MM.1S (cell line): Measurements from ENCODE around the gene ZNF550.

ENCODE experiments used
- DNase-seq: peaks from one replicate; pipeline ENCODE4 v3.0.0-alpha.2; 2015
- H2AFZ ChIP-seq: fragments of 300-600 bp; sonication (generic); 2 replicates; pipeline ENCODE4 v1.6.0; 2016; ENCODE audit warnings: antibody characterized with exemption, low read length
- H3F3A ChIP-seq: fragments of 300-600 bp; sonication (generic); 2 replicates; pipeline ENCODE4 v1.6.1; 2016; ENCODE audit warnings: mild to moderate bottlenecking, antibody characterized with exemption, low read length, moderate library complexity, mixed read lengths; ENCODE audit not compliant: insufficient read depth
- H3K27ac ChIP-seq: fragments of 300-600 bp; sonication (generic); 2 replicates; pipeline ENCODE4 v1.5.1; 2016; ENCODE audit warnings: mild to moderate bottlenecking, low read length
- H3K27me3 ChIP-seq: fragments of 300-600 bp; sonication (generic); replicated peaks from 2 replicates; pipeline ENCODE4 v1.6.0; 2016; ENCODE audit warnings: low read length; ENCODE audit not compliant: insufficient read depth
- H3K36me3 ChIP-seq: fragments of 300-600 bp; sonication (generic); replicated peaks from 2 replicates; pipeline ENCODE4 v1.6.1; 2016; ENCODE audit warnings: mild to moderate bottlenecking, low read length, mixed read lengths; ENCODE audit not compliant: insufficient read depth
- H3K4me1 ChIP-seq: fragments of 300-600 bp; sonication (generic); 2 replicates; pipeline ENCODE4 v1.6.1; 2016; ENCODE audit warnings: low read length, mixed read lengths
- H3K4me2 ChIP-seq: fragments of 300-600 bp; sonication (generic); 2 replicates; pipeline ENCODE4 v1.6.0; 2016; ENCODE audit warnings: low read depth, low read length
- H3K4me3 ChIP-seq: fragments of 300-600 bp; sonication (generic); 2 replicates; pipeline ENCODE4 v1.5.1; 2016; ENCODE audit warnings: low read length, mixed read lengths
- H3K79me2 ChIP-seq: fragments of 300-600 bp; sonication (generic); 2 replicates; pipeline ENCODE4 v1.6.1; 2016; ENCODE audit warnings: mixed run types, low read length, mixed read lengths
- H3K9ac ChIP-seq: fragments of 300-600 bp; sonication (generic); 2 replicates; pipeline ENCODE4 v1.6.1; 2016; ENCODE audit warnings: low read length, mixed read lengths
- H3K9me2 ChIP-seq: fragments of 300-600 bp; sonication (generic); replicated peaks from 2 replicates; pipeline ENCODE4 v1.6.1; 2016; ENCODE audit warnings: mild to moderate bottlenecking, low read length, mixed read lengths; ENCODE audit not compliant: insufficient read depth
- H3K9me3 ChIP-seq: fragments of 300-600 bp; sonication (generic); replicated peaks from 2 replicates; pipeline ENCODE4 v1.6.1; 2016; ENCODE audit warnings: mild to moderate bottlenecking, low read length, mixed read lengths; ENCODE audit not compliant: insufficient read depth
- H4K20me1 ChIP-seq: fragments of 300-600 bp; sonication (generic); 2 replicates; pipeline ENCODE4 v1.6.1; 2016; ENCODE audit warnings: mild to moderate bottlenecking, low read length, moderate library complexity, mixed read lengths; ENCODE audit not compliant: insufficient read depth
- CTCF ChIP-seq: fragments of 300-600 bp; sonication (generic); IDR thresholded peaks from 2 replicates; pipeline ENCODE4 v1.5.1; 2016; ENCODE audit warnings: antibody characterized with exemption, low read length, mixed read lengths
- EZH2 ChIP-seq: fragments of 300-600 bp; sonication (generic); optimal IDR thresholded peaks from 2 replicates; pipeline ENCODE3; 2017; ENCODE audit warnings: low read depth, mild to moderate bottlenecking, antibody characterized with exemption, low read length, mixed read lengths
- EZH2phosphoT487 ChIP-seq: fragments of 300-600 bp; sonication (generic); IDR thresholded peaks from 2 replicates; pipeline ENCODE4 v1.6.1; 2018; ENCODE audit warnings: antibody characterized with exemption, low read length

ZNF550 gene

DNA sequence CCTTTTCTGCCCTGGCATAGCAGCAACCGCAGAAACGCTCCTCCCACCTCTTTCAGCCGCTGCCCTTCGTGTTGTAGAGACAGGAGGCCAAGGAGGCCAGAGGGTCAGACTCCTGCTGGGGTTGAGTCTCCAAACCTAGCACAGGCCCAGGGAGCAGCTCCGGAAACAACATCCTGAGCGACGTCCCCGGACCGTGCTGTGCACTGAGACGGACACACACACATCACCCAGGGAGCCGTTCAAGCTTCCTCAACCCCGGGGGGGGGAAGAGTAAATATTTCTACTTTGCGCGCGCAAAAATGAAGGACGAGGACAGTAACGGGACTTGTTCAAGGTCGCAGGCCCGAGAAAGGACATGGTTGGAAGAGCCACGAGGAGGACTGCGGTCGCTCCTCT lies 657 bp downstream of the ZNF550 start:
- H3F3A ChIP-seq, result peaks cover 5% of the 10 kb centered on the region; the same call in 1 of the 2 replicates
- peak overlapping the region; percentile 76 for H2AFZ ChIP-seq
- no peaks in the 10 kb centered on the region; the same call in 1 of the 2 replicates for H3K9me3 ChIP-seq
- H3K4me3 ChIP-seq, result peak overlapping the region; percentile 92
- no peak overlapping the region for H3K27ac ChIP-seq
- no peaks in the 10 kb centered on the region; the same call in 1 of the 2 replicates for H3K27me3 ChIP-seq
- peak; percentile 16 for DNase-seq
- no peaks in the 10 kb centered on the region for H3K4me1 ChIP-seq
- TF ChIP-seq EZH2phosphoT487 (no peak), EZH2 (no peak), CTCF (no peak)
- no peaks in the 10 kb centered on the region for H3K9me2 ChIP-seq
- peak overlapping the region; percentile 49 for H3K4me2 ChIP-seq
- H3K79me2 ChIP-seq, result peaks cover 16% of the 10 kb centered on the region
- peak overlapping the region; percentile 66; the same call in 1 of the 2 replicates for H3K9ac ChIP-seq
- H4K20me1 ChIP-seq, result no peaks in the 10 kb centered on the region
- peaks cover 7% of the 10 kb centered on the region for H3K36me3 ChIP-seq

GRCh38 chr19:57558525-57558924 lies 1.1 kb downstream of the ZNF550 start:
- Histone ChIP-seq H3K4me1 (no peaks in the 10 kb centered on the region), H3K9me3 (no peaks in the 10 kb centered on the region), H3K9me2 (no peaks in the 10 kb centered on the region), H4K20me1 (no peaks in the 10 kb centered on the region), H3K27me3 (no peaks in the 10 kb centered on the region; the same call in 1 of the 2 replicates), H3K79me2 (peaks cover 16% of the 10 kb centered on the region), H2AFZ (peak overlapping the region; percentile 76; the same call in 1 of the 2 replicates), H3K9ac (no peak overlapping the region), H3K4me2 (peak overlapping the region; percentile 49), H3F3A (peaks cover 5% of the 10 kb centered on the region; the same call in 1 of the 2 replicates), H3K4me3 (peak overlapping the region; percentile 92), H3K27ac (no peak overlapping the region), H3K36me3 (peaks cover 7% of the 10 kb centered on the region)
- DNase-seq, result no peak
- TF ChIP-seq EZH2 (no peak), CTCF (no peak), EZH2phosphoT487 (no peak)

GRCh38 chr19:57557659-57558058 lies 2.0 kb downstream of the ZNF550 start:
- Histone ChIP-seq H4K20me1 (no peaks in the 10 kb centered on the region), H3K9ac (no peak overlapping the region), H2AFZ (no peak overlapping the region), H3K9me2 (no peaks in the 10 kb centered on the region), H3K79me2 (peaks cover 16% of the 10 kb centered on the region), H3K4me3 (no peak overlapping the region), H3K4me1 (no peaks in the 10 kb centered on the region), H3K27me3 (no peaks in the 10 kb centered on the region; the same call in 1 of the 2 replicates), H3F3A (peaks cover 5% of the 10 kb centered on the region; the same call in 1 of the 2 replicates), H3K27ac (no peak overlapping the region), H3K36me3 (peaks cover 8% of the 10 kb centered on the region), H3K9me3 (no peaks in the 10 kb centered on the region), H3K4me2 (no peak overlapping the region)
- DNase-seq, result no peak
- TF ChIP-seq EZH2phosphoT487 (no peak), EZH2 (no peak)

DNA sequence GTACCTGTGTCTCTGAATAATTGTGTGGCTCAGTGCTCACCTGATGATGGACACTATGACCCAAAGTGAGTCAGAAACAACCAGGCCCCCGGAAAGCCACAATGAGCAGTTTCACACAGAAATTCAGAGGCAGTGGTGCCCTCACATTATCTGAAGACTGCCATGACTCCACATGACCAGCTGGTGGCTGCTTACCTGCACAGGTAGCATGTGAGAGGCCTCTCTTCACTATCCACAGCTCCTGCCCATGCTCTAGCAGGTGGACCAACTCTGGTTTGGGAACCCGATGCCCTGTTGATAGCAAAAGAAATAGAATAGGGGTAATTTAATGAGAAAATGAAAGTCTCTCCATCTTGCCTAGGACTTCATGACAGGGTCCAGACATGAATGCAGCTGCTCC lies 7.2 kb downstream of the ZNF550 start:
- H3K9me3 ChIP-seq, result no peaks in the 10 kb centered on the region
- H3K9ac ChIP-seq, result no peak overlapping the region

More for the DNA sequence above, 7.2 kb downstream of the ZNF550 start:
- no peak overlapping the region for H3K4me2 ChIP-seq
- H3K79me2 ChIP-seq, result no peaks in the 10 kb centered on the region
- H4K20me1 ChIP-seq, result no peaks in the 10 kb centered on the region
- H3K36me3 ChIP-seq, result peaks cover 28% of the 10 kb centered on the region
- TF ChIP-seq CTCF (no peak), EZH2phosphoT487 (no peak), EZH2 (no peak)
- no peak overlapping the region for H3K4me3 ChIP-seq
- H2AFZ ChIP-seq, result no peak overlapping the region
- H3F3A ChIP-seq, result no peaks in the 10 kb centered on the region
- no peaks in the 10 kb centered on the region for H3K27me3 ChIP-seq
- no peak overlapping the region for H3K27ac ChIP-seq
- no peaks in the 10 kb centered on the region for H3K9me2 ChIP-seq
- H3K4me1 ChIP-seq, result no peaks in the 10 kb centered on the region
- no peak for DNase-seq
